CD4-positive, alpha-beta T cell treated with Interleukin-2 at 100 ng/mL for 4 hours (primary cell): Measurements from ENCODE around the gene SAMD11.
"Not testable (repeated sequence)": the region's sequence is repeated elsewhere in the genome, so short reads cannot be mapped to it uniquely, and the experiment has no call there.

Experiments used
- DNase-seq: peaks from one replicate; pipeline ENCODE4 v3.0.0-alpha.2; 2020; ENCODE audit warnings: low spot score

The SAMD11 gene

GRCh38 chr1:923131-923990 is at the start of gene SAMD11:
SAMD11 (plus strand) TSS chr1:923923; CDS start chr1:924432, 509 bp downstream.
- DNase-seq = peak; percentile 66

- DNase-seq = not testable (repeated sequence)
Measured at GRCh38 chr1:876428-877208, 47.1 kb upstream of the SAMD11 start.

- not testable (repeated sequence) for DNase-seq
Measured at GRCh38 chr1:877209-877986, 46.3 kb upstream of the SAMD11 start.

- not testable (repeated sequence) for DNase-seq
Measured at GRCh38 chr1:880511-880910, 43.2 kb upstream of the SAMD11 start.

- not testable (repeated sequence) for DNase-seq
Measured at GRCh38 chr1:880915-881314, 42.8 kb upstream of the SAMD11 start.

GRCh38 chr1:886311-886710 is 37.4 kb upstream of the SAMD11 start:
- DNase-seq = no peak

- no peak for DNase-seq
Measured at GRCh38 chr1:886760-887159, 37.0 kb upstream of the SAMD11 start.

GRCh38 chr1:888297-888696 is 35.4 kb upstream of the SAMD11 start:
- no peak for DNase-seq

- not testable (repeated sequence) for DNase-seq
Measured at GRCh38 chr1:889774-890173, 33.9 kb upstream of the SAMD11 start.

- DNase-seq = not testable (repeated sequence)
Measured at GRCh38 chr1:890234-890633, 33.5 kb upstream of the SAMD11 start.

- DNase-seq = no peak
Measured at GRCh38 chr1:890661-891060, 33.1 kb upstream of the SAMD11 start.

GRCh38 chr1:897226-897625 is 26.5 kb upstream of the SAMD11 start:
- DNase-seq = no peak

- not testable (repeated sequence) for DNase-seq
Measured at GRCh38 chr1:897951-898350, 25.8 kb upstream of the SAMD11 start.

- DNase-seq = no peak
Measured at GRCh38 chr1:899636-900317, 23.9 kb upstream of the SAMD11 start.

- DNase-seq = no peak
Measured at GRCh38 chr1:901108-901859, 22.4 kb upstream of the SAMD11 start.

GRCh38 chr1:902802-903201 is 20.9 kb upstream of the SAMD11 start:
- no peak for DNase-seq

- no peak for DNase-seq
Measured at GRCh38 chr1:903305-903704, 20.4 kb upstream of the SAMD11 start.

GRCh38 chr1:903721-904271 is 19.9 kb upstream of the SAMD11 start:
- DNase-seq = no peak

GRCh38 chr1:904310-904950 is 19.3 kb upstream of the SAMD11 start:
- peak; percentile 87 for DNase-seq
